LNCAP (cell line): Measurements from ENCODE around the gene E2F3.

Source experiments
- TF ChIP-seq, protein P1 (sequence below): fragments of 450-650 bp; IDR thresholded peaks from 2 replicates; pipeline ENCODE4 v1.5.1; 2017; ENCODE audit warnings: mild to moderate bottlenecking

Gene E2F3

DNA sequence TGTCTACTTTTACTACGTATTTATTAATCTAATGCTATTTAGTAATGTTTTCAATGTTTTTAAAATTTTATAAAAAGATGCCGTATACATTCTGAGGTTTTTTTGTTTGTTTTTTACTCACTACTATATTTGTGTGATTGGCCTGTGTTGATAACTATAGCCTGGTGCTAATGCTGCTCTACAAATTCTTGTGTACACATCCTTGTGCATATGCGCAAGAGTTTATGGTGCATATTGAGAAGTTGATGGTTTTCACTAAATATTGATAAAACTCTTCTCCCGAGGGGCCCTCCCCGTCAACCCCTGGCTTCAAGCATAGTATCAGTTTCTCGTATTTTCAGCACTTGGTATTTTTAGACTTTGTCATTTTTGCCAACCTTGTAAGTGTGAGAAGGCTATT is 59.9 kb downstream of the E2F3 start:
- TF ChIP-seq, protein P1, sequence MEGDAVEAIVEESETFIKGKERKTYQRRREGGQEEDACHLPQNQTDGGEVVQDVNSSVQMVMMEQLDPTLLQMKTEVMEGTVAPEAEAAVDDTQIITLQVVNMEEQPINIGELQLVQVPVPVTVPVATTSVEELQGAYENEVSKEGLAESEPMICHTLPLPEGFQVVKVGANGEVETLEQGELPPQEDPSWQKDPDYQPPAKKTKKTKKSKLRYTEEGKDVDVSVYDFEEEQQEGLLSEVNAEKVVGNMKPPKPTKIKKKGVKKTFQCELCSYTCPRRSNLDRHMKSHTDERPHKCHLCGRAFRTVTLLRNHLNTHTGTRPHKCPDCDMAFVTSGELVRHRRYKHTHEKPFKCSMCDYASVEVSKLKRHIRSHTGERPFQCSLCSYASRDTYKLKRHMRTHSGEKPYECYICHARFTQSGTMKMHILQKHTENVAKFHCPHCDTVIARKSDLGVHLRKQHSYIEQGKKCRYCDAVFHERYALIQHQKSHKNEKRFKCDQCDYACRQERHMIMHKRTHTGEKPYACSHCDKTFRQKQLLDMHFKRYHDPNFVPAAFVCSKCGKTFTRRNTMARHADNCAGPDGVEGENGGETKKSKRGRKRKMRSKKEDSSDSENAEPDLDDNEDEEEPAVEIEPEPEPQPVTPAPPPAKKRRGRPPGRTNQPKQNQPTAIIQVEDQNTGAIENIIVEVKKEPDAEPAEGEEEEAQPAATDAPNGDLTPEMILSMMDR, result no peak

DNA sequence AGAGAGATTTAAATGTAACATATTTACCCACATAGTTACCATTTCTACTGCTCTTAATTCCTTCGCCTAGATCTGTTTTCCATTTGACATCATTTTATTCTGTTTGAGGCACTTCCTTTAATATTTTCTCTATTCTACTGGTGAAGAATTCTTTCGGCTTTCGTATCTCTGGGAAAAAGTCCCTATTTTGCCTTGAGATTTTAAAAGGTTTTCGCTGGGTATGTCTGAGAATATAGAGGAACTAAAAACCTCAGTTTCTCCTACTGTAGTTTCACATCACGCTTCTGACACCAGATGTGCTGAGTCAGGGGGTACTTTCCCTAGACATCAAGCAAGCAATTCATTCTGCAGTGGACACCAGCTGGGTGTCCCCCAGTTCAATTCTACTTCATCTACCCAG is 61.7 kb downstream of the E2F3 start:
- TF ChIP-seq, protein P1, result no peak

GRCh38 chr6:20464041-20464440 is 62.4 kb downstream of the E2F3 start:
- TF ChIP-seq, protein P1, result no peak

DNA sequence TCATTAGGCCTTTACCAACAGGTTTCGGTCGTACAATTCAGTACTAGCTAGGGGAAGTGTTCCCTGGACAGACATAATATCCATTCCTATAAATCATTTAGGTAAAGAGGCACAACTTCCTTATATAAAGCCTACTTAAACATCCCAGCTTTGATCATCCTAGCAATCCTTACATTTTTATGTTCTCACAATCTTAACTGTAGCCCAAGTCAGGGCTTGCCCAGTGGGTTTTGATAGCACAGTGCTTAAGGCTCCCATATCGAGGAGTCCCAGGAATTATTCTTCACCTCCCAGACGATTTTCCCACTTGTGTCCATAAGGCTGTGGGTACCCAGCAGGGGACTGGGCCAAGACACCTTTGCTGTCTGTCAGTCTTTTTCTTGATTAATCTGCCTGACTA is 63.2 kb downstream of the E2F3 start:
- TF ChIP-seq, protein P1, result no peak

GRCh38 chr6:20467437-20467836 is 65.8 kb downstream of the E2F3 start:
- TF ChIP-seq, protein P1, result no peak

DNA sequence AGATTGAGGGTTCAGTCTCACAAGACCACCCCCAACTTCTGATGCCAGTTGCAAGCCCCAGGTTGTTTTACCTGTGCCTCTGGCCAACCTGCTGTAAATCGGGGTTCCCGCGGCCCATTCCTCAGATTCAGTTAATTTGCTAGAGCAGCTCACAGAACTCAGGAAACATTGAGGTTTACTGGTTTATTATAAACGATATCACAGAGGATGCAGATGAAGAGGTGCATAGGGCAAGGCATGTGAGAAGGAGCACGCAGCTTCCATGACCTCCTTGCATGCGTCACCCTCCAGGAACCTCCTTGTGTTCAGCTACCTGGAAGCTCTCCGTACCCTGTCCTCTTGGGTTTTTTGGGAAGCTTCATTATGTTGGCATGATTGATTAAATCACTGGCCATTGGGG is 66.5 kb downstream of the E2F3 start:
- TF ChIP-seq, protein P1, result no peak

- TF ChIP-seq, protein P1, result no peak
These were observed 71.1 kb downstream of the E2F3 start for GRCh38 chr6:20472748-20473147.

GRCh38 chr6:20473518-20473917 is 71.8 kb downstream of the E2F3 start:
- TF ChIP-seq, protein P1, result no peak
